Measurements from ENCODE around the gene EWSR1.

- TF ChIP-seq POLR2A (IDR thresholded peaks at IDR 0.05; ENCODE audit: low read length) (peak; percentile 28), GATA1 (IDR thresholded peaks at IDR 0.05; ENCODE audit: low read depth, low read length) (no peak)
Observed at GRCh38 chr22:29225422-29226090, 42.5 kb upstream of the EWSR1 start.

Data from erythroblast (primary cell).